DOHH2 (cell line): ENCODE data around the gene ARID3A.

Source experiments
- EZH2phosphoT487 ChIP-seq: fragments of 200-600 bp; sonication (generic); IDR thresholded peaks from 2 replicates; pipeline ENCODE4 v1.6.1; 2017; ENCODE audit warnings: borderline replicate concordance, mild to moderate bottlenecking, antibody characterized with exemption, low read length, moderate library complexity, mixed read lengths
- TF ChIP-seq, protein P1 (sequence below): fragments of 200-600 bp; sonication (generic); IDR thresholded peaks from one replicate; pipeline ENCODE4 v1.5.1; 2014; ENCODE audit warnings: antibody characterized with exemption, mild to moderate bottlenecking, low read depth, low read length; ENCODE audit not compliant: poor library complexity, severe bottlenecking

DNA sequence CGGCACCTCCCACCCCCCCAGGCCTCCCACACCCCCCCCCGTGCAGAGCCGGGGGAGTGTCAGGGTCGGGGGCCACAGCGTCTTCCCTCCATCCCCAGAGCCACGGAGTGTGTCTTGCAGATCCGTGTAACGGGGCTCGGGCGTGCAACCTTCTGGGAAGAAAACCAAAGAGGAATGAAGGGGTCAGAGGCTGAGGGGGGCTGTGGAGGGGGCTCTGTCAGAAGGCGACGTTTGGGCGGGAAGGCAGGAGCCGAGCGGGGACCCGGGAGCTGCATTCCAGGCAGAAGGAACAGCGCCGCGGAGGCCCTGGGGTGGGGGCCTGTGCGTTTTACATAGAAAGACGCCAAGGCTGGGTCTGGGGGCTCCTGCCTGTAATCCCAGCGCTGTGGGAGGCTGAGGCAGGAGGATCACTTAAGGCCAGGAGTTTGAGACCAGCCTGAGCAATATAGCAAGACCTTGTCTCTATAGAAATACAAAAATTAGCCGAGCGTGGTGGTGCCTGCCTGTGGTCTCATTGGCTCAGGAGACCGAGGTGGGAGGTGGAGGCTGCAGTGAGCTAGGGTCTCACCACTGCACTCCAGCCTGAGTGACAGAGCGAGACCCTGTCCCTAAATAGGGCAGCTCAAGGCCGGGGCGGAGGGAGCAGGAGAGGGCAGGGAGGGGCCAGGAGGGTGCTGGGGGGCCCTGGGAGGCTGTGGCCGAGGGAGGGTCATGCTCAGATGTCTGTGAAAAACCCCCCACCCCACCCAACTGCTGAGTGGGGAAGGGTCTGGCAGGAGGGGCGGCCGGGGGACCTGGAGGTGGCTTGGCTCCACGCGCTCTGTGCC lies 27.8 kb downstream of the ARID3A start:
- TF ChIP-seq, protein P1, sequence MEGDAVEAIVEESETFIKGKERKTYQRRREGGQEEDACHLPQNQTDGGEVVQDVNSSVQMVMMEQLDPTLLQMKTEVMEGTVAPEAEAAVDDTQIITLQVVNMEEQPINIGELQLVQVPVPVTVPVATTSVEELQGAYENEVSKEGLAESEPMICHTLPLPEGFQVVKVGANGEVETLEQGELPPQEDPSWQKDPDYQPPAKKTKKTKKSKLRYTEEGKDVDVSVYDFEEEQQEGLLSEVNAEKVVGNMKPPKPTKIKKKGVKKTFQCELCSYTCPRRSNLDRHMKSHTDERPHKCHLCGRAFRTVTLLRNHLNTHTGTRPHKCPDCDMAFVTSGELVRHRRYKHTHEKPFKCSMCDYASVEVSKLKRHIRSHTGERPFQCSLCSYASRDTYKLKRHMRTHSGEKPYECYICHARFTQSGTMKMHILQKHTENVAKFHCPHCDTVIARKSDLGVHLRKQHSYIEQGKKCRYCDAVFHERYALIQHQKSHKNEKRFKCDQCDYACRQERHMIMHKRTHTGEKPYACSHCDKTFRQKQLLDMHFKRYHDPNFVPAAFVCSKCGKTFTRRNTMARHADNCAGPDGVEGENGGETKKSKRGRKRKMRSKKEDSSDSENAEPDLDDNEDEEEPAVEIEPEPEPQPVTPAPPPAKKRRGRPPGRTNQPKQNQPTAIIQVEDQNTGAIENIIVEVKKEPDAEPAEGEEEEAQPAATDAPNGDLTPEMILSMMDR: no peak
- no peak for TF ChIP-seq EZH2phosphoT487
